GM18498 (cell line): ENCODE data around the gene EFS.
"Not testable (repeated sequence)": the region's sequence is repeated elsewhere in the genome, so short reads cannot be mapped to it uniquely, and the experiment has no call there.

Source experiments
- ATAC-seq: cut with Tn5 transposase; IDR thresholded peaks from one replicate; pipeline ENCODE4 v1.9.1; 2021; ENCODE audit warnings: mild to moderate bottlenecking, moderate library complexity; ENCODE audit not compliant: unreplicated experiment

Gene EFS

DNA sequence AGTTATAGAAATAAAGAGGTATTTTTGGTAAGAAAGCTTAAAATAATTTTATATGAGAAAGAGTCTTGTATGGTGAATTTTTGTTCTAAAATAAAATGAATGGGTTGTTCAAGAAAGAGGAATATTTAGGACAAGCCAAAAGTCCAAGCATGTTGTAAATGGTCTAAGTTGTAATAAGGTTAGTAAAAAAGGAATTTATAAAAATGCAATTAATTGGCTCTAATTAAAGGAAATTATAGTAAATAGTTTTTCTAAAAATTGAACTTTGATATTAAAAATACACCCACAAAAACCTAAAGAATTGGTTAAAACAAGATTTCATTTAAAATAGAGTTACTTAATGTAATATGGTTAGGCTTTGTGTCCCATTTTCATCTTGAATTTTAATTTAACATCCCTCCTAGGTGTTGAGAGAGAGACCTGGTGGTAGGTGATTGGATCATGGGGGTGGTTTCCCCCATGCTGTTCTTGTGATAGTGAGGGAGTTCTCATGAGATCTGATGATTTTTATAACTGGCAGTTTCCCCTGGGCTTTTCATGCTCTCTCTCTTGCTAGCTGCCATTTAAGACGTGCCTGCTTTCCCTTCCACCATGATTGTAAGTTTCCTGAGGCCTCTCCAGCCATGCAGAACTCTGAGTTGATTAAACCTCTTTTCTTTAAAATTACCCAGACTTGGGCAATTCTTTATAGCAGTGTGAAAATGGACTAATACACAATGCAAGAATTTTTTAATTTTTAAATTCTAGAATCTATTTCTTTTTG is 25.3 kb downstream of the EFS start:
- no peak for ATAC-seq

DNA sequence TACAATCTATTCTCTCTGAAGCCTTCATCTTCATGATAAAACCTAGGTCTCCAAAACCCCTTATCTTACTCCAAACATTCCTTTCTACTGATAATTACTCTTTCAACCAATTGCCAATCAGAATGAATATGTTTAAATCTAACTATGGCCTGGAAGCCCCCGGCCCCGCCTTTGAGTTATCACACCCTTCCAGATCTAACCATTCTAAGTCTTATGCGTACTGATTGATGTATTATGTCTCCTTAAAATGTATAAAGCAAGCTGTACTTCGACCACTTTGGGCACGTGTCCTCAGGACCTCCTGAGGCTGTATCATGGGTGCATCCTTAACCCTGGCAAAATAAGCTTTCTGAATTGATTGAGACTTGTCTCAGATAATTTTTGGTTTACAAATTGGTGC is 29.3 kb downstream of the EFS start:
- ATAC-seq: no peak

DNA sequence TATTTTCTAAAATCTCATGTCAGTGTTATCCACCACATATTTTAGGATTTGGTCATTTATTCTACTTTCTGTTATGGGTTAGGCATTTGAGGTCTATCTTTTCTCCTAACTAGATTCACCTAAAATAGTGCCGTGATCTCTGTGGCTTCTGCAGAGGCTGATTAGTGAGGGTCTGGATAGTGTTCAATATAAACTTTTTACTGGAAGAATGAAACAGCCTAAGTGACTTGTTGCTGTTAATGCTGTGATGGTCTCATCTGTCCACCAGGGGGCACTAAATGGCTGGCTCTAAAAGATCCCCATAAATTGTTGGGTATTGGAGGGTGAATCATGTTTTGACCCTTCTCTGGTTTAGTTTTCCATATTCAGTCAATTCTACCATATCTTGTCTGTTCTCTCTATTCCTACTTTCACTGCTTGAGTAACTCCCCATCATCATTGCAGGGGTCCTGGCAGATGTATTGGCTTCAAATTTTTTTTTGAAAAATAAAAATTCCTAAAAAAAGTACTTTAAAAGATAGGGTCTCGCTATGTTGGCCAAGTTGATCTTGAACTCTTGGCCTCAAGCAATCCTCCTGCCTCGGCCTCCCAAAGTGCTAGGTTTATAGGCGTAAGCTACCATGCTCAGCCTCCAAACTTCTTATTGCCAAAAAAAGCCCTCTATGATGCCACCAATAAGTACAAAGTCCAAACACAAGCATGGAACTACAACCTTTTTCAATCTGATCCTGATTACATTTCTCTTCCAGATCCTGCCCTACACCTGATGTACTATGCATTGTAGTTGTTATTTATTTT is 36.8 kb downstream of the EFS start:
- no peak for ATAC-seq

DNA sequence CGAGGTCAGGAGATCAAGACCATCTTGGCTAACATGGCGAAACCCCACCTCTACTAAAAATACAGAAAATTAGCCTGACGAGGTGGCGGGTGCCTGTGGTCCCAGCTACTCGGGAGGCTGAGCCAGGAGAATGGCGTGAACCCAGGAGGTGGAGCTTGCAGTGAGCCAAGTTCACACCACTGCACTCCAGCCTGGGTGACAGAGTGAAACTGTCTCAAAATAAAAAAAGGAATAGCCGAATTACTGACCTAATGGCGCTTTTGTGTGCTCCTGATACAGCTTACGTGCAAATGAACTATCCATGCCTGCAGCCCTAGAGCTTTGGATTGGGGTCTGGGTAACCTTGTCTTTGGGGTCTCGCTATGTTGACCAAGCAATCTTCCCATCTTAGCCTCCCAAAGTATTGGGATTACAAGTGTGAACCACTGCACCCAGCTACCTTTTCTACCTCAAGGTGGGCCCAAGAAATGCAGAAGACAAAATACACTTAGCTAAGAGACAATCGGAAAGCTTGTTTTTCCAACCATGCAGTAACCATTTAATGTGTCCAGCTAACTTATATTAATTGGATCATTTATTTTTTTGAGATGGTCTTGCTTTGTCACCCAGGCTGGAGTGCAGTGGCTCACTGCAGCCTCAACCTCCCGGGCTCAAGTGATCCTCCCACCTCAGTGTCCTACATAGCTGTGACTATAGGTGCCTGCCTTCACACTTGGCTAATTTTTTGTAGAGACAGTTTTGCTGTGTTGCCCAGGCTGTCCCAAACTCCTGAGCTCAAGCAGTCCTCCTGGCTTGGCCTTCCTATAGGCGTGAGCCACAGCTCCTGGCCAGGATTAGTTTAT is 38.3 kb downstream of the EFS start:
- ATAC-seq: no peak

DNA sequence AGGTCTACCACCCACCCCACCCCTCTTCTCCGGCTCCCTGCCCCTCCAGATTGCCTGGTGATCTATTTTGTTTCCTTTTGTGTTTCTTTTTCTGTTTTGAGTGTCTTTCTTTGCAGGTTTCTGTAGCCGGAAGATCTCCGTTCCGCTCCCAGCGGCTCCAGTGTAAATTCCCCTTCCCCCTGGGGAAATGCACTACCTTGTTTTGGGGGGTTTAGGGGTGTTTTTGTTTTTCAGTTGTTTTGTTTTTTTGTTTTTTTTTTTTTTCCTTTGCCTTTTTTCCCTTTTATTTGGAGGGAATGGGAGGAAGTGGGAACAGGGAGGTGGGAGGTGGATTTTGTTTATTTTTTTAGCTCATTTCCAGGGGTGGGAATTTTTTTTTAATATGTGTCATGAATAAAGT is 39.2 kb downstream of the EFS start:
- ATAC-seq: not testable (repeated sequence)

DNA sequence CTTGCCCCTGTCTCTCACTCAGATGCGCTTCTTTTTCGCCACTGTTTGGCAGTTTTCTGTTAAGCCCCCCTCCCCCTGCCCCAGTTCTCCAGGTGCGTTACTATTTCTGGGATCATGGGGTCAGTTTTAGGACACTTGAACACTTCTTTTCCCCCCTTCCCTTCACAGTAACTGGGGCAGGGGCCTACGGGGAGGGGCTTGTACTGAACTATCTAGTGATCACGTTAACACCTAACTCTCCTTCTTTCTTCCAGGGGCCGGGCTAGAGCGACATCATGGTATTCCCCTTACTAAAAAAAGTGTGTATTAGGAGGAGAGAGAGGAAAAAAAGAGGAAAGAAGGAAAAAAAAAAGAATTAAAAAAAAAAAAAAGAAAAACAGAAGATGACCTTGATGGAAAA is 40.0 kb downstream of the EFS start:
- no peak for ATAC-seq

GRCh38 chr14:23324455-23324846 is 40.5 kb downstream of the EFS start:
- ATAC-seq: no peak

- ATAC-seq: no peak
These were observed 41.0 kb downstream of the EFS start for GRCh38 chr14:23323838-23324454.

DNA sequence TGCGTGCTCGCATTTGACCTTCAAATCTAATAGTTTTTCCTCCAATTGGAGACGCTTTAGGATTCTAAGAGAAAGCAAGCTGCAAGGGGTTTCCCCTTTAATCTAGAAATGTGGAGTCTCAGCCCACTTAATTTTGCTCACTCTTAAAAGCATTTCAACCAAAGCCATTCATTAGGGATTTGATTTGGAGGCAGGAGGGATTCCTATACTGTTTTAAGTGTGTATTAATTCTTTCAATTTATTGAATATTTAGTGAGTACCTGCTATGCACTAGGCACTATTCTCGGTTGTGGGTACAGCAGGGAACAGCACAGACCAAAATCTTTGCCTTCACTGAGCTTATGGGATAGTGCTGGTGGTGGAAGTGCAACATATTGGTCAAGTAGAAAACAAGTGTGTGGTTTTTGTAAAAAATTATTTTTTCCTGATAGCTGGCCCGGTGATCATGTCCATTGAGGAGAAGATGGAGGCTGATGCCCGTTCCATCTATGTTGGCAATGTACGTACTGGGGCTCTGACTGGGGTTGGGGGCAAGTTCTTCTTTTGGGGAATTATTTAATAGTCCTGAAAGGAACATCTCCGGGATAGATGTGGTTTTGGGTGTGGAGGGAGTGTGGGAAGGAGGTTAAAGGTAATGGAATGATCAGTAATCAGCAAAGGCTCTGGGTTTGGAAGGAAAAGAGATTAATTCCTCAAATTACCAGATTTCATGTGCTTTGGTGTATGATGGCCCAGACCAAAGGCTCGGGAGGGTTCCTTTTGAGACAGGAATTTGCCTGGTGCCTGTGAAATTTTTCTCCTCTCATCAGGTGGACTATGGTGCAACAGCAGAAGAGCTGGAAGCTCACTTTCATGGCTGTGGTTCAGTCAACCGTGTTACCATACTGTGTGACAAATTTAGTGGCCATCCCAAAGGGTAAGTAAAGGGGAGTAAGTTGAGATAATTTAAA is 42.1 kb downstream of the EFS start:
- ATAC-seq: no peak

DNA sequence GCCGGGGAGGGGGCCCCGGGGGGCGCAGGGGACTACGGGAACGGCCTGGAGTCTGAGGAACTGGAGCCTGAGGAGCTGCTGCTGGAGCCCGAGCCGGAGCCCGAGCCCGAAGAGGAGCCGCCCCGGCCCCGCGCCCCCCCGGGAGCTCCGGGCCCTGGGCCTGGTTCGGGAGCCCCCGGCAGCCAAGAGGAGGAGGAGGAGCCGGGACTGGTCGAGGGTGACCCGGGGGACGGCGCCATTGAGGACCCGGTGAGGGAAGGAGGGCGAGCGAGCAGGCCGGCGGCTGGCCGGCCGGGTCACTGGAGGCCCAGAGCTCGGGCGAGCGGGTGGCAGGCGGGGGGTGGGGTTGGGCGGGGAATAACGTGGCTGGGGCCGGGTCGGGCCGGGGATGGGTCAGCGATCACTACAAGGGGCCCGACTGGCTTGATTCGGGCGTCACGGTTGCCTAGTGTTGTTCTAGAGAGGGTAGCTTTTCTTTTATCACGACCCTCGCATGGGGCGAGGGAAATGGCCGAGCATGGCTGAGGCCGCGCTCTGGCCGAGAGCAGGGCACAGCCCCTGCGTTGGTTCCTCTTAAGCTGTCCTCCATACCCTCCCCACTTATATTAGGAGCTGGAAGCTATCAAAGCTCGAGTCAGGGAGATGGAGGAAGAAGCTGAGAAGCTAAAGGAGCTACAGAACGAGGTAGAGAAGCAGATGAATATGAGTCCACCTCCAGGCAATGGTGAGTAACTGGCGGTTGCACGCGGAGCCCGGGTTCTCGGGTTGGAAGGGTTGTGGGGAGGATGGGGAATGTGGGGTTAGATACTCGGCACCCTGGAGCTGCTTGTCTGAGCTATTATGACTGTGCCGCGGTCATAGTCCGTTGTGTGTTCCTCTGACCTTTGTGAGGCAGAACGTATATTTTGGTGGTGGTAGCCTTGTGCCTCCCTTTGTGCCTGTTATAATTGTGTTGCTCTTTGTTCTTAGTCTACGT is 43.1 kb downstream of the EFS start:
- peak; percentile 15 for ATAC-seq

DNA sequence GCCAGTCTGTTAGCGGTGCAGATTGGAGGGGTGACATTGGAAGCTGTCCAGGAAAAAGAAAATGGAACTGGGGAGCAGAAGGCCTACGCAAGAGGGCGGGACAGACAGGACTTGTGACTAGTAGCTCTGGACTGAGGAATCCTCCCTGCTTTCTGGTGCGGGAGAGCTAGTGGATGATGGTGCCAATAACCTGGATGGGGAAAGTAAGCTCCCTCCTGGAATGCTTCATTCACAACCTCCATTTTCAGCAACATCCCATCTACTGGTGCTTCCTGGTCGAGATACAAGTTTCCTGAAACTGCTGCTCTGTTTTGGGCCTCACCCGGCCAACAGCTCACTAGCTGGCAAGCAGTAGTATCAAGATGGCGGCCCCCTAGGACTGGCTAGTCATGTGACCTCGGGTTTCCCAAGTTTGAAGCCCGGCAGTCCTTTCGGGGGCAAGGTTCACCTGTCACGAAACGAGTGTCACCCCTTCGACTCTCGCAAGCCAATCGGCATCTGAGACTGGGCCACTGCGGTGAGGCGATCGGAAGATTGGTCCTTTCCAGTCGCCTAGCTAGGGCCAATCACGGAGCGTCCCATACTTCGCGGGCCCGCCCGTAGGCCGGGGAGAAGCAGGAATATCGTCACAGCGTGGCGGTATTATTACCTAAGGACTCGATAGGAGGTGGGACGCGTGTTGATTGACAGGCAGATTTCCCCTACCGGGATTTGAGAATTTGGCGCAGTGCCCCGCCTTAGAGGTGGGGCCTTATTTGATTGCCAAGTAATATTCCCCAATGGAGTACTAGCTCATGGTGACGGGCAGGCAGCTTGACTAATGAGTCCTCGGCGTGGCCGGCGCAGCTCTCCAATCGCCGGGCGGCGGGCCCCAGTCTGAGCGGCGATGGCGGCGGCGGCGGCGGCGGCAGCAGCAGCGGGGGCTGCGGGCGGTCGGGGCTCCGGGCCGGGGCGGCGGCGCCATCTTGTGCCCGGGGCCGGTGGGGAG is 44.1 kb downstream of the EFS start, which contains the start of gene PABPN1:
PABPN1 (plus strand) TSS at position 874 of the 988 bp plus-strand sequence; CDS start at position 887, 13 bp downstream.
- peak; percentile 91 for ATAC-seq

DNA sequence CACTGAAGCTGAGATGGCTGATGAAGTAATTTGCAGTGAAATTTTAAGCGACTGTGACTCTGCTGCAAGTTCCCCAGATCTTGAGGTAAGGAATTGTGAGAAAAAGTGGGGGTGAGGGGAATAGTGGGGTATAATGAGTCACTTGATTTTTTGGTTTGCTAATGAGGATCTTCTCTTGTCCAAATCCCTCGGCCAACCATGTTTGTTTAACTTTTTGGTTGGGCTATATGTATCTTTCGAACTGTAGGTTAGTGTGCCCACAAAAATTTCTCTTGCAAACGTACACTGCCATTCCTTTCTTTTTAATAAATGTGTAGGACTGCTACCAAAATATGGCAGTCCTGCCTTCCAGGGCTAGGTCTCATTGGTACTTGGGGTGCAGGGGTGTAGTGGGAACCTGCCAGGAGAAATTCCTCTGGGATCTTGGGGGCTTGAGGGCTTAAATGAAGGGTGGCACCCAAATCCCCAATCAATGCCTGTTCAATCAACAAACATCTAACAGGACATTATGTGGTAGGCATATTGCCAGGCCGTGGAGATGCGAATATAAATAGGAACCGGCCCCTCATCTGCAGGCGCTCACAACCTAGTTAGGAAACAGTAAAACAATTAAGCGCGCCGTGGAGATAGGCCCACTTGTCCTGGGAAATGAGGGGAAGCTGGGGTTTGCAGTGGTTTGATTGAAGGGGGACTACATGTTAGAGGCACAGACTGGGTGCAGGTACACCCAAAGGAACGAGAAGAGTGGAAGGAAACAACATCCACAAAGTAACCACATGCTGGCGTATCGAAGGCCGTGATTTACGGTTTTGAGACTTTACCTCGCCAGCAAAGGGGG is 45.0 kb downstream of the EFS start:
- ATAC-seq: no peak

DNA sequence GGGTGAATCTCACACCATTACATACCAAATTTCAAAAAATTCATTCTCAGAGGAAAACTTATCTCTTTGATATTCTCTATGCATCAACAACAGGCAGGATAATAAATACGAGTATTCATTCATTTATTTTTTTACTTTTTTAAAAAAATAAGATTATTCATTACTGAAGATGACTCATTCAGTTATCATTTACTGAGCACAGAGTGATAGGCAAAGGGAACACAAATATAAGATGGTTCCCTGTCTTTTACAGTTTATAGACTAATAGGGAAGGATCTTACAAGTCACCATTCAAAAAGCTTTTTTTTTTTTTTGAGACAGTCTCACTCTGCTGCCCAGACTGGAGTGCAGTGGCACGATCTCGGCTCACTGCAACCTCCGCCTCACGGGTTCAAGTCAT is 48.7 kb downstream of the EFS start:
- no peak for ATAC-seq

DNA sequence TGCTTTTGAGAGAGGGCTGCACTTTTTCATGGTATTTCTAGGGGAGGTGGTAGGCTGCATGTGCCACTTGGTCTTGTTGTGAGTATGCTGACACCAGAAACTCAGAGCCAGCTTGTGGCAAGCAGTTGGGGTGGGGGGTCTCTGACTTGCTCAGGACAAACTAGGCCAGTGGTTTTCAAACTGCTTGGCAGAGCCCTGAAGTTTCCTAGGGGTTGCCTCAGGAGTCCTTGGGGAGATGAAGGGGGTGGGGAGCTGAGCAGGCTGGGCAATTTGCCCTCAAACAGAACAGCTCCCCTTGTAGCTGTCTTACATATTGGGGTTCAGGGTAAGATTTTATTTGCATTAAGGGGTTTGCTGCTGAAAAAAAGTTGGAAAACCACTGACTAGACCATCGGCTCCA is 54.4 kb downstream of the EFS start:
- no peak for ATAC-seq

DNA sequence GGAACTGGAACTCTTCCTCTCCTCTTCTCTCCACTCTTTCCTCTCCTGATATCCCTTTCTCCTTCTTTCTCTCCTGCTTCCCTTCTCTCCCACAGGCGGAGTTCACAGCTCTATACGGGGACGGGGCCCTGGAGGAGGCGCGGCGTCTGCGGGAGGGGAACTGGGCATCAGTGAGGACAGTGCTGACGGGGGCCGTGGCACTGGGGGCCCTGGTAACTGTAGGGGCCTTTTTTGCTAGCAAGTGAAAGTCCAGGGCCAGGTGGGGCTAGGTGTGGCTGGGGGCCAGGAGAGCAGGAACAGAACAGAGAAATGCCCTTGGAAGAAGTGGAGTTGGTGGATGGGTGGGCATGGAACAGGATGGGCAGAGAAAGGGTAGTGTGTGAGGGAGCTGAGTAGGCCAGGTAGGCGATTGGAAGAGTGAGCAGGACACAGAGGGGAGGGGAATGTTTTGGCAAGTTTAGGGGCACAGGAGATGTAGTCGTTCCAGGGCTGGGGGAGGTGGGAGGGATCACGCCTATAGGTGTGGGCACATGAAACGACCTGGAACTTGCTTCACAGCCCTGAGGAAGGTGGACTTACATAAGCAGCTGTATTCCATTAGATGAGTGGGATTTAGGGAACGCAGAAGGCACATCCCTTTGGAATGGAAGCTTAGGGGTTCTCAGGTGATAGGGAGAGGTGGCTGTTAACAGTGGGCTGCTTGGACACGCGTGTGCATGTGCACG is 56.1 kb downstream of the EFS start:
- ATAC-seq: no peak
